Measurements from ENCODE around the gene MPP1. TPM values are rescaled to one million over a fixed set of nuclear protein-coding genes. Genes with fewer than 3 reads are reported as not detected.

The MPP1 gene
- total and polyA plus RNA-seq, 2 of the 8 experiments (the other 6 are each of a cell fraction or from before 2014, with no cell fraction given) = 7.6 to 13.4 TPM

DNA sequence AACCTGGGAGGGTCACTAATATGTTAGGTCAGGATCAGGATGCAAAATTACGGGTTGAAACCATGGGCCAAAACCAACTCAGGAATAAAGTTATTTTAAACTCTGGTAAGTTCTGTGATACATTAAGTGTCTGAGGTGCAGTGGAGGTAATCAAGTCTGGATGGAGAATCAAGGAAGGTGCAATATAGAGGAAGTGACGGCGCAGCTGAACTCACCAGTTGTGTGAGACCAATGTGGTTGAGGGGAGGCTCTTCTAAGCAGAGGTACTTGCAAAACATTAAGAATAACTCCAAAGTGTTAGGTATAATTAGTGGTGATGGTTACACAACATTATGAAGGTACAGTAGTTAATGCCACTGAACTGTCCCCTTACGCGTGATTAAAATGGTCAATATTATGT lies 74.1 kb downstream of the MPP1 start (continued):
- TF ChIP-seq ZNF274 (IDR thresholded peaks at IDR 0.05; ENCODE audit: borderline replicate concordance, extremely low read depth, low read length) = no peak
- no peak for TF ChIP-seq SIRT6 (IDR thresholded peaks at IDR 0.05; ENCODE audit: low read length)
- TF ChIP-seq SUZ12 (IDR thresholded peaks at IDR 0.05; ENCODE audit: low read length) = no peak
- no peak for TF ChIP-seq EZH2 (IDR thresholded peaks at IDR 0.05; ENCODE audit: low read depth, low read length, severe bottlenecking)
- no peak for TF ChIP-seq HDAC2 (IDR thresholded peaks at IDR 0.05; ENCODE audit: borderline replicate concordance in 1 of 2, low read depth in 2 of 2, low read length in 2 of 2)
- no peak for TF ChIP-seq SP4 (IDR thresholded peaks at IDR 0.05; ENCODE audit: low read length)
- TF ChIP-seq POLR2AphosphoS5 (IDR thresholded peaks at IDR 0.05; ENCODE audit: low read depth, low read length) = no peak
- no peak for TF ChIP-seq SRF (IDR thresholded peaks at IDR 0.05; ENCODE audit: low read depth, low read length)
- TF ChIP-seq POU5F1 (IDR thresholded peaks at IDR 0.05; ENCODE audit: low read depth, low read length) = no peak
- no peak for TF ChIP-seq EGR1 (IDR thresholded peaks at IDR 0.05; ENCODE audit: borderline replicate concordance, low read depth, low read length)

All from H1 (cell line).